Lower leg skin (tissue), 3 donors: ENCODE measurements around the gene TCP11.
"Not testable (repeated sequence)": the region's sequence is repeated elsewhere in the genome, so short reads cannot be mapped to it uniquely, and the experiment has no call there.

ENCODE experiments used
- POLR2A ChIP-seq, 2 donors: fragments of 450-650 bp; IDR thresholded peaks; one replicate each; pipeline ENCODE4 v1.6.1; 2016 to 2017; ENCODE audit warnings: antibody characterized with exemption in 2 of 2, mild to moderate bottlenecking in 1 of 2, moderate library complexity in 1 of 2
- TF ChIP-seq, protein P1 (sequence below), 3 donors: fragments of 450-650 bp; IDR thresholded peaks; one replicate each; pipeline ENCODE4 v1.5.1; 2016; ENCODE audit warnings: antibody characterized with exemption in 3 of 3, mild to moderate bottlenecking in 3 of 3, moderate library complexity in 2 of 3

DNA sequence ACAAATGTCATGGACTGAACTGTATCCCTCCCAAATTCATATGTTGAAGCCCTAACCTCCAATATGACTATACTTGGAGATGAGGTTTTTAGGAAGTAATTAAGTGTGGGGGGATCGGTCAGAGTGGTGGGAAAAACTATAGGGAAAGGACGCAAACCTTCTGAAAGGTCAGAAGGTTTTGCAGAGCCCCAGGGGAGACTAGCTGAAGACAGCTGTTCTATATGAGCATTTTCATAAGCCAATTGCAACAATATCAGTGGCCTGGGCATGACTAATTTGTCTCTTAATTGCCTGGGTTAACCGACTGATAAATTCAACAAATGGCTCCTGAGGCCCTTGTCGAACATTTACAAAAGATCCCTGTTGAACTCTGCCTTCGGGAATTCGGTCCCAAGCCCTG, 35.1 kb downstream of the TCP11 start:
- TF ChIP-seq, protein P1, sequence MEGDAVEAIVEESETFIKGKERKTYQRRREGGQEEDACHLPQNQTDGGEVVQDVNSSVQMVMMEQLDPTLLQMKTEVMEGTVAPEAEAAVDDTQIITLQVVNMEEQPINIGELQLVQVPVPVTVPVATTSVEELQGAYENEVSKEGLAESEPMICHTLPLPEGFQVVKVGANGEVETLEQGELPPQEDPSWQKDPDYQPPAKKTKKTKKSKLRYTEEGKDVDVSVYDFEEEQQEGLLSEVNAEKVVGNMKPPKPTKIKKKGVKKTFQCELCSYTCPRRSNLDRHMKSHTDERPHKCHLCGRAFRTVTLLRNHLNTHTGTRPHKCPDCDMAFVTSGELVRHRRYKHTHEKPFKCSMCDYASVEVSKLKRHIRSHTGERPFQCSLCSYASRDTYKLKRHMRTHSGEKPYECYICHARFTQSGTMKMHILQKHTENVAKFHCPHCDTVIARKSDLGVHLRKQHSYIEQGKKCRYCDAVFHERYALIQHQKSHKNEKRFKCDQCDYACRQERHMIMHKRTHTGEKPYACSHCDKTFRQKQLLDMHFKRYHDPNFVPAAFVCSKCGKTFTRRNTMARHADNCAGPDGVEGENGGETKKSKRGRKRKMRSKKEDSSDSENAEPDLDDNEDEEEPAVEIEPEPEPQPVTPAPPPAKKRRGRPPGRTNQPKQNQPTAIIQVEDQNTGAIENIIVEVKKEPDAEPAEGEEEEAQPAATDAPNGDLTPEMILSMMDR (IDR thresholded peaks at IDR 0.05): not testable (repeated sequence)
- TF ChIP-seq POLR2A (IDR thresholded peaks at IDR 0.05): not testable (repeated sequence)
